GM06990 (cell line): Measurements from ENCODE around the gene MRGPRX2.

Experiments
- DNase-seq: peaks from one replicate; pipeline ENCODE4 v3.0.0-alpha.2; 2011; ENCODE audit not compliant: insufficient read length; ENCODE audit errors: extremely low read depth
- H3K27me3 ChIP-seq: replicated peaks from 2 replicates; pipeline ENCODE4 v1.6.0; 2011; ENCODE audit warnings: low read length; ENCODE audit not compliant: control insufficient read depth, insufficient read depth
- H3K36me3 ChIP-seq: 2 replicates; pipeline ENCODE4 v1.5.1; 2011; ENCODE audit warnings: low read length; ENCODE audit not compliant: control insufficient read depth, insufficient read depth
- H3K4me3 ChIP-seq: replicated peaks from 2 replicates; pipeline ENCODE4 v1.5.1; 2011; ENCODE audit warnings: low read depth, mild to moderate bottlenecking, control low read depth, low read length
- TF ChIP-seq, protein P1 (sequence below): IDR thresholded peaks from 2 replicates; pipeline ENCODE4 v1.5.1; 2011; ENCODE audit warnings: low read length, control low read depth, mild to moderate bottlenecking, inconsistent platforms; ENCODE audit not compliant: insufficient read depth, poor library complexity, severe bottlenecking

The MRGPRX2 gene

GRCh38 chr11:19101796-19102520, 41.4 kb upstream of the MRGPRX2 start:
- H3K27me3 ChIP-seq: no peaks in the 10 kb centered on the region
- no peak overlapping the region for H3K4me3 ChIP-seq
- no peak for DNase-seq
- TF ChIP-seq, protein P1, sequence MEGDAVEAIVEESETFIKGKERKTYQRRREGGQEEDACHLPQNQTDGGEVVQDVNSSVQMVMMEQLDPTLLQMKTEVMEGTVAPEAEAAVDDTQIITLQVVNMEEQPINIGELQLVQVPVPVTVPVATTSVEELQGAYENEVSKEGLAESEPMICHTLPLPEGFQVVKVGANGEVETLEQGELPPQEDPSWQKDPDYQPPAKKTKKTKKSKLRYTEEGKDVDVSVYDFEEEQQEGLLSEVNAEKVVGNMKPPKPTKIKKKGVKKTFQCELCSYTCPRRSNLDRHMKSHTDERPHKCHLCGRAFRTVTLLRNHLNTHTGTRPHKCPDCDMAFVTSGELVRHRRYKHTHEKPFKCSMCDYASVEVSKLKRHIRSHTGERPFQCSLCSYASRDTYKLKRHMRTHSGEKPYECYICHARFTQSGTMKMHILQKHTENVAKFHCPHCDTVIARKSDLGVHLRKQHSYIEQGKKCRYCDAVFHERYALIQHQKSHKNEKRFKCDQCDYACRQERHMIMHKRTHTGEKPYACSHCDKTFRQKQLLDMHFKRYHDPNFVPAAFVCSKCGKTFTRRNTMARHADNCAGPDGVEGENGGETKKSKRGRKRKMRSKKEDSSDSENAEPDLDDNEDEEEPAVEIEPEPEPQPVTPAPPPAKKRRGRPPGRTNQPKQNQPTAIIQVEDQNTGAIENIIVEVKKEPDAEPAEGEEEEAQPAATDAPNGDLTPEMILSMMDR: no peak
- no peaks in the 10 kb centered on the region for H3K36me3 ChIP-seq

DNA sequence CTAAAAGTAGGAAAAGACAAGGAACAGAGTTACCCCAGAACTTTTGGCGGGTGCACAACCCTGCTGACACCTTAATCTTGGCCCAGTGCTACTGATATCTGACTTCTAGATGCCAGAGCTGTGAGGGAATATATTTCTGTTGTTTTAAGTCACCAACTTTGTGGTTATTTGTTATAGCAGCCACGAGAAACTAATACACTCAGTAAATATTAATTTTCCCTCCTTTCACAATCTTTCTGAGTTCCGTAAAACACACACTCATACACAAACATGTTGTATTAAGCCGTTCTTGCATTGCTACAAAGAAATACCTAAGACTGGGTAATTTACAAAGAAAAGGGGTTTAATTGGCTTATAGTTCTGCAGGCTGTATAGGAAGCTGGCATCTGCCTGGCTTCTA, 40.4 kb upstream of the MRGPRX2 start:
- Histone ChIP-seq H3K36me3 (no peaks in the 10 kb centered on the region), H3K4me3 (no peak overlapping the region), H3K27me3 (no peaks in the 10 kb centered on the region)
- TF ChIP-seq, protein P1: no peak
- DNase-seq: no peak

DNA sequence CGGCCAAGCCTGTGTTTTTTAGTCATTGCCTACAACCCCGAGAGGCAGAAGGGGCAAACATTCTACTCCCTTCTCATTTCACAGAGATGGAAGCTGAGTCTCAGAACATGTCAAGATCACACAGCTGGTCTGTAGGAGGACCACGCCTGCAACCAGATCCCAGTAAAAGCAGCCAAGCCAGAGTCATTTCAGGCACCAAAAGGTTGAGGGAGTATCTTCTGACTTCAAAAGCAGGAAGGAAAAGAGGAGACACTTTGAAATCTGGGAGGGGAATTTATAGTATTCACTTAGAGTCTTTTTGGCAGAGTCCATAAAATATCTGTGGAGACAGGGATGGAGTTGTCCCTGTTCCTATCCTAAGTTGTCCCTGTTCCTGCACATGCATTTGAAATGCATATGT, 38.6 kb upstream of the MRGPRX2 start:
- Histone ChIP-seq H3K36me3 (no peaks in the 10 kb centered on the region), H3K27me3 (no peaks in the 10 kb centered on the region), H3K4me3 (no peak overlapping the region)
- no peak for DNase-seq
- TF ChIP-seq, protein P1: no peak

- no peak overlapping the region for H3K4me3 ChIP-seq
- TF ChIP-seq, protein P1: no peak
Measured at GRCh38 chr11:19094859-19095258, 34.3 kb upstream of the MRGPRX2 start.

GRCh38 chr11:19093976-19094375, 33.5 kb upstream of the MRGPRX2 start:
- Histone ChIP-seq H3K36me3 (no peaks in the 10 kb centered on the region), H3K4me3 (no peak overlapping the region), H3K27me3 (no peaks in the 10 kb centered on the region)
- DNase-seq: no peak
- TF ChIP-seq, protein P1: no peak

More at GRCh38 chr11:19094859-19095258, 34.3 kb upstream of the MRGPRX2 start:
- Histone ChIP-seq H3K36me3 (no peaks in the 10 kb centered on the region), H3K27me3 (no peaks in the 10 kb centered on the region)
- no peak for DNase-seq
